Natural killer cell treated with Interleukin-12 subunit alpha and Interleukin-12 subunit beta and Interleukin-15 and Interleukin-18, amount 100 ng/mL, for 72 hours (primary cell): ENCODE data around the gene POU2F3. TPM values are rescaled to one million over a fixed set of nuclear protein-coding genes. Genes with fewer than 3 reads are reported as not detected.

Experiments used
- ATAC-seq, 2 donors: fragments of 150-1000 bp; cut with Tn5 transposase in 1 of 2; sonication (Bioruptor Pico), chemical (Tn5 transposase) in 1 of 2; 2 replicates each; pipeline ENCODE4 v1.10.0; 2021
- DNase-seq: peaks from one replicate; pipeline ENCODE4 v3.0.0; 2022; ENCODE audit warnings: low spot score
- H3K27ac Mint-ChIP-seq, 2 donors: 1 replicate in 1 of 2; 2 replicates in 1 of 2; pipeline ENCODE4 v1.8.0; 2022; ENCODE audit warnings: mixed read lengths in 2 of 2, mild to moderate bottlenecking in 1 of 2, moderate library complexity in 1 of 2
- H3K27me3 Mint-ChIP-seq, 2 donors: 1 replicate in 1 of 2; 2 replicates in 1 of 2; pipeline ENCODE4 v1.8.0; 2022; ENCODE audit warnings: mixed read lengths in 2 of 2
- H3K36me3 Mint-ChIP-seq: one replicate; pipeline ENCODE4 v1.8.0; 2022; ENCODE audit warnings: mixed read lengths
- H3K4me1 Mint-ChIP-seq, 2 donors: 1 replicate in 1 of 2; 2 replicates in 1 of 2; pipeline ENCODE4 v1.8.0; 2022; ENCODE audit warnings: low read depth in 2 of 2, mixed read lengths in 2 of 2, mild to moderate bottlenecking in 1 of 2
- H3K4me3 Mint-ChIP-seq: one replicate; pipeline ENCODE4 v1.8.0; 2022; ENCODE audit warnings: mixed read lengths
- H3K9me3 Mint-ChIP-seq: 2 replicates; pipeline ENCODE4 v1.8.0; 2022; ENCODE audit warnings: mixed read lengths
- total RNA-seq, 2 donors: library from RNA; stranded (reverse); gene quantifications; one replicate each; pipeline ENCODE4 v1.2.3, GENCODE V29; 2022

Gene POU2F3
- total RNA-seq, 2 donors from 2014 or later = not detected

DNA sequence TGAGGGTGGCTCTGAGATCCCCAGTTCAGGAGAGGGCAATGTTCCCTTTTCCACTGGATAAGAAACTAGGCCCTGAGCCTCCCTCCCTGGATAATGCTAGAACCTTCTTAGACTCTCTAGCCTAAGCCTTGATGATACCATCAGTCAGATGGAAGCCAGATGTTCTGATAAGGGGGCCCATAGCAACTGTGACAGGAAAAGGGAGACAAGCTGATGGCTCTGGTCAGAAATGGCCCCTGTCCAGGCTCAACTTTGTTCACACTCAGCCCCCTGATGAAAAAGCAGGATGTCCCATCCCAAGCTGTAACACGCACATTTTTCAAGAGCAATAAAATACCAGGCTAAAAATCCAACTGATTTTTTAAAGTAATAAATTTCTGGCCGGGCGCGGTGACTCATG, 36.3 kb upstream of the POU2F3 start:
- Mint-ChIP-seq H3K9me3 (no peaks in the 10 kb centered on the region), H3K27me3 (peaks cover 36 to 44% of the 10 kb centered on the region in 2 donors), H3K36me3 (no peaks in the 10 kb centered on the region), H3K4me3 (no peak overlapping the region), H3K4me1 (peaks cover 12% of the 10 kb centered on the region in 2 donors), H3K27ac (no peak overlapping the region)
- no peak for DNase-seq
- no peak for ATAC-seq

DNA sequence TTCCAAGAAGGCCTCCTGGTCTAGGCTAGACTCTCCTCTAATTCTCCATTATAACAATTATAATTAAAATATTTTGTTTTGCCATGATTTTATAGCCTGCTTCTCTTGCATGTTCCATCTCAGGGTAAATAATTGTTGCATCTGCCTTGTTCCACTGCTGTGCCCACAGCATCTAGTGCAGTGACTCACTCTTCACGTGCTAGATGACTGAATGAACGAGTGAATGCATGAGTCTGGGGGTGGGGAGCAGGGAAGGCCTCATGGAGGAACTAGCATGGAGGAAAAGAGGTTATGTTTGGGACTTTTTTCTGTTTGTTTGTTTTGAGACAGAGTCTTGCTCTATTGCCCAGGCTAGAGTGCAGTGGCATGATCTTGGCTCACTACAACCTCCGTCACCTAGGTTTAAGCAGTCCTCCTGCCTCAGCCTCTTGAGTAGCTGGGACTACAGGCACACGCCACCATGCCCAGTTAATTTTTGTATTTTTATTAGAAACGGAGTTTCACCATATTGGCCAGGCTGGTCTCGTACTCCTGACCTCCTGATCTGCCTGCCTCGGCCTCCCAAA, 34.3 kb upstream of the POU2F3 start:
- Mint-ChIP-seq H3K27ac (no peak overlapping the region), H3K9me3 (no peaks in the 10 kb centered on the region), H3K27me3 (peaks cover 29 to 46% of the 10 kb centered on the region in 2 donors), H3K36me3 (no peaks in the 10 kb centered on the region), H3K4me3 (no peak overlapping the region), H3K4me1 (peaks cover 20 to 22% of the 10 kb centered on the region in 2 donors)
- ATAC-seq (no peak), DNase-seq (no peak)

- ATAC-seq = no peak
- H3K36me3 Mint-ChIP-seq = no peaks in the 10 kb centered on the region
These were observed 32.4 kb upstream of the POU2F3 start for GRCh38 chr11:120207512-120207911.

GRCh38 chr11:120208001-120208441, 31.9 kb upstream of the POU2F3 start:
- H3K9me3 Mint-ChIP-seq = no peaks in the 10 kb centered on the region
- H3K27ac Mint-ChIP-seq = no peak overlapping the region
- H3K4me1 Mint-ChIP-seq = peaks cover 25 to 27% of the 10 kb centered on the region in 2 donors
- DNase-seq (no peak), ATAC-seq (no peak)
- no peaks in the 10 kb centered on the region for H3K36me3 Mint-ChIP-seq
- H3K27me3 Mint-ChIP-seq = peaks cover 32 to 37% of the 10 kb centered on the region in 2 donors
- H3K4me3 Mint-ChIP-seq = no peak overlapping the region

More at GRCh38 chr11:120207512-120207911, 32.4 kb upstream of the POU2F3 start:
- H3K9me3 Mint-ChIP-seq = no peaks in the 10 kb centered on the region
- H3K4me1 Mint-ChIP-seq = peaks cover 25 to 27% of the 10 kb centered on the region in 2 donors
- H3K27ac Mint-ChIP-seq = no peak overlapping the region
- H3K27me3 Mint-ChIP-seq = peaks cover 32 to 37% of the 10 kb centered on the region in 2 donors
- DNase-seq = no peak
- H3K4me3 Mint-ChIP-seq = no peak overlapping the region

GRCh38 chr11:120208777-120209176, 31.2 kb upstream of the POU2F3 start:
- H3K27me3 Mint-ChIP-seq = peaks cover 32 to 37% of the 10 kb centered on the region in 2 donors
- no peak for ATAC-seq
- H3K9me3 Mint-ChIP-seq = no peaks in the 10 kb centered on the region
- H3K4me3 Mint-ChIP-seq = peak overlapping the region; percentile 18
- no peaks in the 10 kb centered on the region for H3K36me3 Mint-ChIP-seq
- peaks cover 25 to 27% of the 10 kb centered on the region in 2 donors for H3K4me1 Mint-ChIP-seq
- no peak for DNase-seq
- H3K27ac Mint-ChIP-seq = no peak overlapping the region

DNA sequence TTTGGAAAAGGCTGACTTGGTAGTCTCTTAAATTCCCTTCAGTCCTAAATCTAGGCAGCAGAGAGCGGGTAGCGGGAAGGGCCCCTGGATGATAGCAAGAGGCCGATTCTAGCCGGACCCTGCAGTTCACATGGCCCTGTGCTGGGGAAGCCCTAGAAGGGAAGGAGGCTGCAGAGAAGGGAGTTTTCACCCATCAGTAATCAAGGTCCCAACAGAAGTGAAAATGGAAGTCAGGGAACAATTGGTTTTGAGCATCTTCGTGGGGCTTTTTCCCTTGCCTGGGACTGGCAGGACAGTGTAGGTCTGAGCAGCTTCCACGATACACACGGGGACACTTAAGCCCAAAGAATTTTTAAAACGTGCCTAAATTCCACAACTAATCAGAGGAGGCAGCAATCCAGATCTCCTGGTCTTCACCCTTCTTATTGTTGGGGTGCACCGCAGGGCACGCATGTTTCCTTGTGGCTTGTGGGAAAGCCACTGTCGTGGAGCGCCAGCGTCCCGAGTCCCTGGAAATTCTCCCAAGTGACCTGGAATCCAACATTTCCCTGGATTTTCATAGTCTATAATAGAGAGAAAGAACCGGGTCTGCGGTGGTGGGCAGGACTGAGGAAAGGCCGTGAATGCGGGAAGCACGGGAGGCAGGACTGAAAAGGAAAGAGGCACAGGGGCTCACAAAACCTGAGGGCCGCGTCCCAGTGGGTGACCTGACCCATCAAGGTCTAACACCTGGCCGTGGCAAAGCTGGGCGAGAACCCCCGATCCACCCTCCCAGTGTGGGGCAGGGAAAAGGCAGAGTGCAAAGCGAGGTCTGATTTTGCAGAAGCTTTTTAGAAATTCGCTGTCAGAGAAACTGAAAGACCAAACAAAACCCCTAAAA, 30.0 kb upstream of the POU2F3 start:
- Mint-ChIP-seq H3K27ac (peak overlapping the region; percentile 28 to 64), H3K4me1 (peaks cover 25 to 27% of the 10 kb centered on the region in 2 donors), H3K4me3 (peak overlapping the region; percentile 92), H3K27me3 (peaks cover 30 to 34% of the 10 kb centered on the region in 2 donors), H3K9me3 (no peaks in the 10 kb centered on the region), H3K36me3 (no peaks in the 10 kb centered on the region)
- DNase-seq (no peak), ATAC-seq (no peak)

DNA sequence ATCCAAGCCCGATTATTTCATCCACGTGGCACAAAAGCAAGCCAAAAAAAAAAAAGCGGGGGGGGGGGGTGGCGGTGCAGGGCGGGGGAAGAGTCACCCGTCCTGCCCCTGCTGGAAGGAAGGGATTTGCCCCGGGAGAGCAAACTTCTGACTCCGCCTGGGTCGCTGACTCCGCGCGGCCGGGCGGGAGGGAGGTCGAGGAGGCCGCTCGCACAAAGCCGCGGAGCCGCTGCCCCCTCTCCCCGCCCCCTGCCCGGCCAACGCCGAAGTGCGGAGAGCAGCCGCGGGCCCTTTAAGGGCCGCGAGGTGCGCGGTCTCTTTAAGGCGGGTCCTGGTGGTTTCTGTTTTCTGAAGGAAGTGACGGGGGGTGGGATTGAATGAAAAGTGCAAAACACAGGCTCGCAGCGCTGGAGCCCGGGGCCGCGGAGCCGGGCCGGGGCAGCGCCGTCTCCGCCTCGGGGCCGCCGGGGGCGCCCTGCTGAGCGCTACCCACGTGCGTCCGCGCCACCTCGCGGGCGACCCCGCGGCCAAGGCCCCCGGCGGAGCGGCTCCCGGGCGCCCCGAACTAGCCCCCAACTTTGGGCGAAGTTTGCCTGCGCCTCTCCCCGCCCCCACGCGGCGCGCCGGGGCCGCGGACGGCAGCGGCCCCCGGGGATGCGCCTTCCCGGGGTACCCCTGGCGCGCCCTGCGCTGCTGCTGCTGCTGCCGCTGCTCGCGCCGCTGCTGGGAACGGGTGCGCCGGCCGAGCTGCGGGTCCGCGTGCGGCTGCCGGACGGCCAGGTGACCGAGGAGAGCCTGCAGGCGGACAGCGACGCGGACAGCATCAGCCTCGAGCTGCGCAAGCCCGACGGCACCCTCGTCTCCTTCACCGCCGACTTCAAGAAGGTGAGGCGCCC, 29.1 kb upstream of the POU2F3 start, which contains the start of gene OAF:
Gene OAF, plus strand, starts transcription at position 407 of the 896 bp plus-strand sequence. Its CDS starts 248 bp downstream, at position 655.
- Mint-ChIP-seq H3K27me3 (peaks cover 27 to 28% of the 10 kb centered on the region in 2 donors), H3K4me1 (peaks cover 25 to 27% of the 10 kb centered on the region in 2 donors), H3K36me3 (no peaks in the 10 kb centered on the region), H3K27ac (peak within 1 kb of the TSS; percentile 28 to 64), H3K9me3 (no peaks in the 10 kb centered on the region), H3K4me3 (peak within 1 kb of the TSS; percentile 92)
- ATAC-seq = peak; percentile 91 to 94
- DNase-seq = peak; percentile 74

- H3K27ac Mint-ChIP-seq = no peak overlapping the region
These were observed 28.2 kb upstream of the POU2F3 start for GRCh38 chr11:120211522-120212258.

GRCh38 chr11:120212259-120212878, 27.6 kb upstream of the POU2F3 start:
- Mint-ChIP-seq H3K9me3 (no peaks in the 10 kb centered on the region), H3K4me1 (peaks cover 25 to 27% of the 10 kb centered on the region in 2 donors), H3K27me3 (peaks cover 16 to 20% of the 10 kb centered on the region in 2 donors), H3K36me3 (no peaks in the 10 kb centered on the region), H3K27ac (no peak overlapping the region), H3K4me3 (no peak overlapping the region)
- DNase-seq = no peak
- no peak for ATAC-seq

More at GRCh38 chr11:120211522-120212258, 28.2 kb upstream of the POU2F3 start:
- peaks cover 23% of the 10 kb centered on the region in 2 donors for H3K27me3 Mint-ChIP-seq
- H3K36me3 Mint-ChIP-seq = no peaks in the 10 kb centered on the region
- peak overlapping the region; percentile 92 for H3K4me3 Mint-ChIP-seq
- H3K9me3 Mint-ChIP-seq = no peaks in the 10 kb centered on the region
- ATAC-seq = no peak
- DNase-seq = no peak
- peaks cover 25 to 27% of the 10 kb centered on the region in 2 donors for H3K4me1 Mint-ChIP-seq

- H3K9me3 Mint-ChIP-seq = no peaks in the 10 kb centered on the region
- ATAC-seq = no peak
- peaks cover 10 to 14% of the 10 kb centered on the region in 2 donors for H3K27me3 Mint-ChIP-seq
- no peak overlapping the region for H3K4me3 Mint-ChIP-seq
- H3K36me3 Mint-ChIP-seq = no peaks in the 10 kb centered on the region
- H3K27ac Mint-ChIP-seq = no peak overlapping the region
- H3K4me1 Mint-ChIP-seq = peaks cover 20 to 22% of the 10 kb centered on the region in 2 donors
- DNase-seq = no peak
These were observed 27.0 kb upstream of the POU2F3 start for GRCh38 chr11:120212926-120213325.

- peaks cover 0 to 5% of the 10 kb centered on the region in 2 donors for H3K27me3 Mint-ChIP-seq
- no peak overlapping the region for H3K27ac Mint-ChIP-seq
- no peak overlapping the region for H3K4me3 Mint-ChIP-seq
- ATAC-seq = no peak
- DNase-seq = no peak
- peaks cover 11 to 14% of the 10 kb centered on the region in 2 donors for H3K4me1 Mint-ChIP-seq
- no peaks in the 10 kb centered on the region for H3K36me3 Mint-ChIP-seq
- no peaks in the 10 kb centered on the region for H3K9me3 Mint-ChIP-seq
These were observed 25.4 kb upstream of the POU2F3 start for GRCh38 chr11:120214581-120214980.

- peaks cover 4 to 5% of the 10 kb centered on the region in 2 donors for H3K4me1 Mint-ChIP-seq
These were observed 24.3 kb upstream of the POU2F3 start for GRCh38 chr11:120215634-120216033.

More at GRCh38 chr11:120215634-120216033, 24.3 kb upstream of the POU2F3 start:
- no peaks in the 10 kb centered on the region for H3K9me3 Mint-ChIP-seq
- no peaks in the 10 kb centered on the region for H3K36me3 Mint-ChIP-seq
- no peak overlapping the region for H3K4me3 Mint-ChIP-seq
- ATAC-seq (no peak), DNase-seq (no peak)
- H3K27ac Mint-ChIP-seq = no peak overlapping the region
- peaks cover 0 to 5% of the 10 kb centered on the region in 2 donors for H3K27me3 Mint-ChIP-seq
